Measurements from ENCODE around the gene CST5.
"Not testable (repeated sequence)": the region's sequence is repeated elsewhere in the genome, so short reads cannot be mapped to it uniquely, and the experiment has no call there.

CST5 gene

DNA sequence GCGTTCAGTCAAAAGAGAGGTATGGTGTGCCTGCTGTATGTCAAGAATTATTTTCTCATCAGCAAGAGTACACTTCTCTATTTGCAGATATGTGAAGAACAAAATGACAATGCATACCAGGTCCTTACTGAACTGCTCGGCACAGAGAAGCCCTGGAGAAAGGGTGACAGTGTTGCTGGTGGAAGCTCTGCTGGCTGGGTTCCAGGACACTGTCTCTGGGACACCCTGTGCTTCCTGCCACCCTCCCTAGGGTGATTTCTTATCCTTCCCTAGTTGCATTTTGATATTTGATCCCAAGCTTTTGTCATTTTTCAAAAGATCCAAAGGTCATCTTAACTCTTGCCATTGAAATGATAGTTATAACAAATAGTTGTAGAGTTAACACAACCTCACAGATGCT is 8.3 kb upstream of the CST5 start:
- DNase-seq: no peak

DNA sequence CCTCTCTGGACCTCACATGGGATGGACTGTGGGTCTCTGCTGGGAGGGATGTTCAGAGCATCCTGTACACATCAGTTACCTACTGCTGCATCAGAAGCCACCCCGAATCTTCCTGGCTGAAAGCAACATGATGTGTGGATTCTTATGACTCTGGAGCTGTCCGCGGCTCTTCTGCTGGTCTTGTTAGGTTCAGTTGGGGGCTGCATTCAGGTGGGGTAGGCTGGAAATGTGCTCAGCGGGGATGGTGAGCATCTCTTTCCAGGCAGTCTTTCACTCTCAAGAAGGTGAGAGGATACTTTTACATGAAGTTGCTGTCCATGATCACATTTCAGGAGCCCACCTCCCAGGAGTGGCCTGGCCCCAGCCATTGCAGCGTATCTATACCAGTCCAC is 5.2 kb upstream of the CST5 start:
- no peak for DNase-seq

DNA sequence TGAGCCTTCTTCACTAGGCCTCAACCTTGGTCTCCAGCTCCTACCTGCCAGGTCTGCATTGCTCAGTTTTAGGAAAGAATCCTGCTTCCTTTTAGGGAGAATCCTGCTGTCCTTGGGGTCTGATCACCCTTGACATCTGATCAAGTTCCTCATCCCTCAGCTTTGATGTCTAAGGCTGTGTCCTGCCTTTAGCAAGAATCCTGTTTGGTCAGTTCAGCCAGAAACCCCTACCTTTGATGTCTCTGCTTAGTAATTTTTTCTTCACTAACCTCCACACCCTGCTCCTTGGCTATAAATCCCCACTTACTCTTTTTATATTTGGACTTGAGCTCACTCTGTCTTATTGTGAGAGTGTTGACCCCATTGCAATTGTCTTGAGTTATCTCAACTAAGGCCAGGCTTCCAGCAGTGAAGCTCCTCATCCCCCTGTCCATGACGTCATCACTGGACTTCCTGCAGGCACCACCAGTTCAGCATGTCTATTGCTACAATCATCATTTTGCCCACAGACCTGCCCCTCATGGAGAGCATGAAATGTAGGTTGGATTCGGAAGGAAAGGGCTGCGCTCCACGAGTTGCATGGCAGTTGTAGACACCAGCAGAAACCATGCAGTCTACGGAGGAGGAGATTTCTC is 4.7 kb upstream of the CST5 start:
- no peak for DNase-seq

DNA sequence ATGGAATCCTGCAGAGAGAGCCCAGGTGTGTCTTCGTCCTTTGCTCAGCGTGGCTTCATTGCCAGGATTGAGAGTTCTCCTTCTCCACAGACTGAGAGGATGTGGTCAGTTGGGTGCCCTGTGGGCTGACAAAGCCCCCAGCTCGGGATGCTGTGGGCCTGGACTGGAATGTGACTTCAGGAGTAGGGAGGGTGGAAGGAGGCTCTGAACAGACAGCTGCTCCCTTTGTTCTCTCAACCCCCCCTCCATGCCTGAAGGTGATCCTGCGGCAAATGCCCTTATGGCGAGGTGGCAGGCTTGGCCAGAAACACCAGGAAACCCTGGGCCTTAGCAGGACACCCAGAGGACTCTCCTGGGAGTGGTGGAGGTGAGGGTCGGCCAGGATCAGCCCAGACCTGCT is 1.8 kb upstream of the CST5 start:
- DNase-seq: no peak

DNA sequence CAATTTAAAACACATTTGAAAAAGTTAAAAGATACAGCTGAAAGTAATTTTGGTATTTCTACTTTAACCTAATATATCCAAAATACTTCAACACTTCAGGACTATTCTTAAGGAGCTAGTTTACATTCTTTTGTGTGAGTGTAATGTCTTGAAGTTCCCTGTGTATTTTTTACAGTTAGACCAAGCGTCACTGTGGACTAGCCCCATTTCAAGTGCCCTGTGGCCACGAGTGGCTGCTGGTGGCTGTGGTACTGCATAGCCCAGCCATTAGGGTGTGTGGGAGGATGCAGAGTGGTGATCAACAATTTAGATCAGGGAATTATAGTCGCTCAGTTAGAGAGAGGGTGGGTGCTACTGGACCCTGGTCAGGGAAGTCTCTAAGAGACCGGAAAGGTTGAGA is 869 bp upstream of the CST5 start:
- DNase-seq: no peak

DNA sequence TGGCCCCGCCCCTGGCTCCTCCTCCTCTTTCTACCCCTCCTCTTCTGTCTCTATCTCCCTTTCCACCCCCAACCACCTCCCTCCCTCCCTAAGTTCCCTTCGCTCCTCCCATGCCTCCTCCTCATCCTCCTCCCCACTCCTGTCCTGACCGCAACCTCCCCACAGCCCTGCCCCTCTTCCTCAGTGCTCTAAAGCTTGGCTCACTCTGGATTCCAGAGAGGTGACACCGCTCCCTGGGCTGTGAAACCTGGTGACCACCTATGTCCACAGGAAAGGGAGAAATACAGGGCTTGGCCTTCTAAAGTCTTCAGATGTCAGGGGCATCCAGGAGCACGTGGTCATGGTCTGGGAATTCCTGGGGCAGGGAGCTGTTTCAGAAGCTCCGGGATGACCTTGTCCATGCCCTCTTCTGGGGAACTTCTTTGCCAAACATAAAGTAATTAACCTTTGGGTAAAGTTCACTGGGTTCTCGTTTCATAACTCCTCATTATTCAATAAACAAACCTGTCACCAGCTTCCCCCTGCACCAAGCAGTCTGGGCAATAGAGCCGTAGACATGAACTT is 345 bp upstream of the CST5 start:
- DNase-seq: no peak

DNA sequence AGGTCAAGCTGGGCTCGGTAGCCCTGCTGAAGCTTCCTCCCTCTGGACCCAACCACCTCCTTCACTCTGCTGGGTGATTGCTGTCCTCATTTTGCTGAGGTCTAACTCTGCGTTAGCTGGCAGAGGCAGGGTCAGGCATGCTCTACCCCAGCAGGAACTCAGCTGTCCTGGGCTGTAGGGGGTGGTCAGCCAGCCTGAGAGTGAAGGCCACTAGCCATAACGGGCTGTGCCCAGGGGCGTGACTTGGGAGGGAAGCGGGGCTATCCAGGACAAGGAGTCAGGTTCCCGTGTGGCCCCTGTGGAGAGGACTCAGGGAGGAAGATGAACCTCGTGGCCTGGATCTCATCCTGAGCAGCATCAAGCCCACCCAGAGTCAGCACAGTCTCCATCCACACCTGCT is 761 bp downstream of the CST5 start:
- no peak for DNase-seq

DNA sequence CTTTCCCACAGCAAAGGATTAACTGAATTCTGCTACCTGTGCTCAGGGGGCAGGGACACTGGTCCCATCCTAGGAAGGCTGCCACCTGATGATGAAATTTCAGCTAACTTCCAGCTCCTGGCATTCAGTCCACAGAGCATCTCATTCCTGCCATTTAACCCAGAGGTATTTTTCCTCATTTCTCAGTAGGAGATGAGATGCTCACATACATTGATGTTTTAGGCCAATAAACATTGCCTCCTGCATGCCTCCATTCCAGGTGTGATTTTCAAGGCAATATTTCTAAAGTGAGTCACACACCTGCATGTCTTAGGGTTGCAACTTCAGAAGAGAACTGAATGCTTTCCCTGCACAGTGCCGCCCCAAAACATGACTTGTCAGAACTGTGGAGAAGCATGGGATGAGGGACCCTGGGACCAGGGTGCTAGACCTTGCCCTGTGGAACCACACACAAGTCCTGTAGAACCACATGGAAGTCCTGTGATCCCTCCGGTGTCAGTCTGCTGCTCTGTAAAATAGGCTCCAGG is 1.5 kb downstream of the CST5 start:
- DNase-seq: not testable (repeated sequence)

DNA sequence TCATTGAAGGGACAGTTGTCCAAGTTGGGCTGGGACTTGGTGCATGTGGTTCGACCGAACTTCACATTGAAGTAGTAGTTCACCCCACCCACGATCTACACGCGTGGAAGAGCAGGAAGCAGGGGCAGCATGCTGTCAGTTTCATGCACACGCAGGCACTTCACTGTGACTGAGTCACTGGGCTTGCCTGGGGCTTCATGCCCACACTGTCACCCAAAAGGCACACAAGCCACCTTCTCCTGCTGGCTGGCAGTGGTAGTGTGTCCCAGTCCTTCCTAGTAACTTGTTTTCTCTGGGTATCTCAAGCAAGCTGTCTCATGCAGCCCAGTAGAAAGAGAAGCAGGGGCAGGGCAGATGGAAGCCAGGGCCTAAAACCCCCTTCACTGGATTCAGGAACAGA is 2.0 kb downstream of the CST5 start:
- no peak for DNase-seq

DNA sequence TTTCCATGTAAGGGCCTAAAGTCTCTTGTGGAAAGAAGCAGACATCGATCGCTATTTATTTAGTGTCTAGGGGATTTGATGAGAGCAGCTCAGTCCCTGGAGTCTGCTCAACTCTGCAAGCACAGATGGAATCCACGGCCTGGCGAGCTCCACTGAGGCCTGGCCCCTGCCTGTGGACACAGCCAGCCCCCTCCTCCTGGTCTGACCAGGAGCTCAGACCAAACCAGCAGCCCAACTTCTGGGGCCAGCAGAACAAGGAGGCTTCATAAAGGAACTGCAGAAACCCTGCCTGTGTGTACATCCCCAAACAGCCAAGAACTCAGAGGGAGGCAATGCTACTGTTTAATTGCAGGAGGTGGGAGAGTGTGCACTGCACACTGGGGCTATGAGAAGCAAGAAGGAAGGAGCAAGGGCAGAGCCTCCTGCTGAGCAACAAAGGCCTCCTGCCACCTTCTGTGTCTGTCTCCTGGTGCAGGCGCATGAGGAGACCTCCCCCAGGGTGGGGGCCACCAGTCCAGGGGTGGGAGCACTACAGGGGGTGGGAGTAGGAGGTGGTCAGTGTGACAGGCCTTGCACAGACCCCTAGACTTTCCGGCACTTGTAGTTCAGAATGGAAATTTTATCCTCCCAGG is 3.8 kb downstream of the CST5 start:
- no peak for DNase-seq

DNA sequence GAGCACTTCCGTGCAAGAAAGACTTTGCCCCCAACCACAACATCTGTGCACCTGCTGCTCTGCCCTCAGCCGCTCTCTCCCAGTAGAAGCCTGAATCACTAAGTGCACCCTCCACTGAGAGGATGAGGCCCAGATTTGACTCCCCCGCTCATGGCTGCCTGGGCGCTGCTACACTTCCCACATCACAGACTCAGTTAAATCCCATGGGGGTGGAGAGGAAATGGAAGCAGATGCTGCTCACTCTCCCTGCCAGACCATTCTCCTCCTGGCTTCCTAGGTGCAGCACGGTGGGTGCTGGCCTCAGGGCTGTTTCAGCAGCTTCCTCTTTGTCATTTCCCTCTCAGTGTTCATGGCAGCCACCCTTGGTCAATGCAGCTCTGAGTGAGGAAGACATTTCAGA is 4.8 kb downstream of the CST5 start:
- no peak for DNase-seq

DNA sequence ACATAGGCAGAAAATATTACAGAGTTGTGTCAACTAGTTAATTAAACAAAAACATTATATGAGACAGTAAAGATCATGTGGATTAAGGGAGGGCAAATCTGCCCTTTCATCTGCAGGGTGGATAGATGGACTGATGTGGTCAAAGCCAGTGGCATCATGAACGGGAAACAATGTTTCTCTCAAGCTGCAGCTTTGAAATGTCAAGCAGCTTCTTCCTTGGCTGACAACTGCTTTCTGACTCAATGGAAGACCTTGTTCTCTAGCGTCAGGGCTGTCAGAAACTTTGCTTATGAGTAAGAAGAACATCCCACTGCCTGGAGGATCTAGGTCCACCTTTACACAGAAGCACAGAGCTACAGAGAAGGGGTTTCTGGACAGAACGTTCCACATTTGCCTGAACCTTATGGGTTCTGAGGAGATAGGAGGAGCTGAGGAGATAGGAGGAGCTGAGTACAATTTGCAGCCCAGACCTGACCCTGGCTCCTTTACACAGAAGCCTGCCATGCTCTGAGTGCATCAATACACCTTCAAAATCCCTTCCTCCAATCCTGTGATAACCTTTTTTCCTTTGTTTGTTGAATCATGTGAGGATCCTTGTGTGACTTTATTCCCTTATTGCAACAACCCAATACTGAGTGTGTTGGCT is 6.1 kb downstream of the CST5 start:
- DNase-seq: no peak

DNA sequence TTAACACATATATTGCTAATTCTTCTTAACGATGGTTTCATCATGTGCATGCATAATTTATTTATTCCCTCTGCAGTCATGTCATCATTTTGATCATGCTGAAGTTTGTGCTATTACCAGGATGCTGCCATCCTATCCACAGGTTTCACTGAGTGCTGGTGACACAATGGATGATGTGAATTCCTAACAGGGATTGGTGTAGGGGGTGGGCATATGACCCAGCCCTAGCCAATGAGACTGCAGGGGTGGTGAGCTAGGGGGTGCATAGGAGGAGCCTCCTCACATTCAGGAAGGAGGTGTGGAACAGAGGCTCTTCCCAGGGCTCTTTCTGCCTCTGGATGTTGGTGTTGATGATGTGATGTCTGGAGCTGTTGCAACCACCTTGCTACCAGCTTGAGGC is 7.5 kb downstream of the CST5 start:
- no peak for DNase-seq

DNA sequence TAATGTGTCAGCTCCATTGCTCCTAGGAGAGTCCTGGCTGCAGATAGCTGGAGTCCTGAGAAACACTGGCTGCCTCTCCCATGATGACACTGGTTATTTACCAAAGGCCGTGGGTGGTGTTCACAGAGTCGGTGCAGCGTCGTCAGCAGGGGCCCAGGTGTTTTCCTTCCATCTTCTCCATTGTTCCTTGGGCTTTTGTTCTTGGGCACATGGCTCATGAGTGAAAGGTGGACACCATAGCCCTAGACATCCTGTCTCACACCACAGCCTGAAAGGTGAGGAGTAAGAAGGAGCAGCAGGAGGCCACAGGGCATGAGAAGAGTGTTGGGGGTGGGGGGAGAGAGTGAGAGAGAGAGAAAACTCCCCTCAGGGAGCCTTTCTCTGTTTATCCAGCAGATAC is 9.1 kb downstream of the CST5 start:
- DNase-seq: no peak

DNA sequence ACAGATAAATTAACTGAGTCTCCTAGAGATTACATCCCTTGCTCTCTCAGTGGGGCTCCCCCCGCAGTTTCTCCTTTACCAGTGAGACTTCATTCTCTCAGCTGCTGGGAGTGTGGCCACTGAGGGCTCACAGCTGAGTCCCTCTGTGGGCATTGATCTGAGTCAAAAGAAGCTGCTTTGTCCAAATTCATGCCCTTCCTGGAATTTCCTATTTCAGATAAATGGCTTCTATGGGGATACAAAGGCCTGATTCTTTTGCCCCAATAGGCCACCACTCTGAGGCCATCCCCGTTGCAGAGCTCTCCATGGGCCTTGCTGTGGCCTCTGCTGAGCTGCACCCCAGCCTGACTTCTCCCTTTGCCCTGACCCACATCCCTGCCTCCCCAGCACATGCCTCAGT is 10.0 kb downstream of the CST5 start:
- DNase-seq: no peak

DNA sequence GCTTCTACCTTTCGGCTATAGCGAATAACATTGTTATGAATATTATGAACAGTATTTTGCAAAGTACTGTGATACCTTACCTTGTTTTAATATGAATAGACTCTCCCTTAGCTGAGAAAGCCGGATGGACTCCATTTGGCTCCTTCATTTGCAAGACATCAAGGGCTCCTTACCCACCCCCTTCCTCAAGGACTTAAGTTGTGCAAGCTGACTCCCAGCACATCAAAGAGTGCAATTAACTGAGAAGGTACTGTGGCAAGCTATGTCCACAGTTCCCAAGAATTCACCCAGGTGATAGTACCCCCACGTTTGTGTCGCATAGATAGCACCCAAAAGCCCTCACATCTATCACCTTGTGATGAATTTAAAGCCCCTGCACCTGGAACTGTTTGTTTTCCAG is 11.2 kb downstream of the CST5 start:
- no peak for DNase-seq

DNA sequence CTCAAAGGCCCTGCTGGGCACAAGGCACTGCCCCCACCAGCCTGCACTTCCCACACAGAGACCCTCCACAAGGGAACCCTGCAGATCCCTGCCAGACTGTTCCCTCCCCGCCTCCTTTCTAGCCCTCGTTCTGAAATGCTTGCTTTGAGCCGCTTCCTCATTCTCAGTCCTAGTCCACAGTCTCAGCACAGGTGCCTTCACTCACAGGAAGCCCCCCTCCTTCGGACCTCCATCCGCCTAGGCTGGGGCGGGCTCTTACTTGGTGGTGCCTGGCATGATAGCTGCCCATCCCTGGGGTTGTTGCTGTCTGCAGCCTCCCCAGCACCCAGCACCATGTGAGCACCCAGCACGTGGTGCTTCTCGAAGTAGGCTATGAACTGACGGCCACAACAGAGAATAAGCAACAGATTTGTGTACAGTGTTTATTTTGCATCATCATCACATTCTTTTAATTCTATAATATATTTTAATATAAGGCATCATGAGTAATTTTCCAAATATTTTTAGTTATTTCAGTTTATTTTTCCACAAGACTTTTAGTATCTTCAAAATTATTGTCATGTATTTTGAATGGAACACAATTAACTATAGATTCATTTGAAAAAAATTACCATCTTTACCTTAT is 12.3 kb downstream of the CST5 start:
- DNase-seq: no peak

DNA sequence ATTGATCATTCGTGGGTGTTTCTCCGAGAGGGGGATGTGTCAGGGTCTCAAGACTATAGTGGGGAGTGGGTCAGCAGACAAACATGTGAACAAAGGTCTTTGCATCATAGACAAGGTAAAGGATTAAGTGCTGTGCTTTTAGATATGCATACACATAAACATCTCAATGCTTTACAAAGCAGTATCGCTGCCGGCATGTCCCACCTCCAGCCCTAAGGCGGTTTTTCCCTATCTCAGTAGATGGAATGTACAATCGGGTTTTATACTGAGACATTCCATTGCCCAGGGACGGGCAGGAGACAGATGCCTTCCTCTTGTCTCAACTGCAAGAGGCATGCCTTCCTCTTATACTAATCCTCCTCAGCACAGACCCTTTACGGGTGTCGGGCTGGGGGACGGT is 18.8 kb downstream of the CST5 start:
- DNase-seq: not testable (repeated sequence)

DNA sequence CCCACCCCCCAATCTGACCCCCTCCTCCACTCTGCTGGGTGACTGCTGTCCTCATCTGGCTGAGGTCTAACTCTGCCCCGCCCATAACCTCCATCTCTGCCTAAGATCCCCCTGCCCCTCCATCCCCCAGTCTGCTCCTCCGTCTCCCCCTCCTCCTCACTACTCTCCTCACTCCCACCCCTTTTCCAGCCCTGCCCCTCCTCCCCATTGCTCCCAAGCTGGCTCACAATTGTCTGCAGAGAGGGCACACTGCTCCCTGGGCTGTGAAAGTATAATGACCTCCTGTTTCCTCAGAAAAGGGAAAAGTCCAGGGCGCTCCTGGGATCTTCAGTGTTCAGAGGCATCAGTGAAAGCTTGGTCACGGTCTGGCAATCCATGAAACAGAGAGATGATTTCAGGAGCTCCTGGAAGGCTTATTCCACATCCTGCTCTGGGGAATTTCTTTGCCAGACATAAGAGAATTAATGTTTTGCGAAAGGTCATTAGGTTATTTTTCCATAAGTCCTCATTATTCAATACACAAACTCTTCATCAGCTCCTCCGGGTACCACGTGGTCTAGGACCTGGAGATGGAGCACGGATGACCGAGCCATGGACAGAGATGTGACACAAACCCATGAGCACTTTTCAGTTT is 21.5 kb downstream of the CST5 start:
- DNase-seq: no peak

DNA sequence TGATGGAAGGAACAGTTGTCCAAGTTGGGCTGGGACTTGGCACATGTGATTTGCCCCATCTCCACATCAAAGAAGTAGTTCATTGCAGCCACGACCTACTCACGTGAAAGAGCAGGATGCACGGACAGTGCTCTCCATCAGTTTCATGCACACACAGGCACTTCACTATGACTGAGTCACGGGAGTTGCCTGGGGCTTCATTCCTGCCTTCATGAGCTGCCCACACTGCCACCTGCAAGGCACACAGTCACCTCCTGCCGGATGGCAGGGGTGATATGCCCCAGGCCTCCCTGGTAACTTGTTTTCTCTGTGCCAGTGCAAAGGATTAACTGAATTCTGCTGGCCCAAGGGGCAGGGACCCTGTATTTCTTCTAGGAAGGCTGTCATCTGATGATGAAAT is 22.8 kb downstream of the CST5 start:
- no peak for DNase-seq

DNA sequence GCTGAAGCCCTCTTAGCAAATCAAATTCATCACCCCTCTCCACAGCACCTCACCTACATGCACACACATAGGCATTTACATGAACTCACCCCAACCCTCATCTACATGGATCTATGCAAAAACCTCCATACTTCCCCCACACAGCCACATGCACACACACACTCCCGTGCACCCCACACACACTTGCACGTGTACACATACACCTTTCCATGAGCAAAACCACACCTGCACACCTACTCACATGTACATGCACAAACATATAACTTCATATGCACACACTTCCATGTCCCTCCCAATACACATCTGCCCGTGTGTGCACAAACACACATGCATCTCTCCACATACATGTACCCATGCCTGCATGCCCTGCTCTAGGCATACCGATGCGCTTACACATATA is 23.3 kb downstream of the CST5 start:
- DNase-seq: no peak

DNA sequence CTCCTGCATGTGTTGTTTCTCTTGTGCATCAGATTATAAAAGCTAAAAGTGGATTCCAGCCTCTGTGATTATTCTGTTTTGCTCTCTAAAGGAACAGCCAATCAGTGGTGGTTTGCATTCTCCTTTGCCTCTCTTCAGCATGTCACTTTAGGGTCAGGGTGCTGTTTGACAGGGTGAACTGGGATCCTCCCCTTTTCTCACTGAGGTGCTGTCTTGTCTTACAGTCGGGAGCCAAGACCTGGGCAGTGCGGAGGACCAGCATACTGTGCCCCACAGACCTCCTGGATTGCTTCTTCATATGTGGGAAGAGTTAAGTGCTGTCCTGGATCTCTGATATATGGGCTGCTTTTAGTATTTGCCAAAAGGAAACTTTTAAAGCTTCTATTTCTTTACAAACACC is 37.9 kb downstream of the CST5 start:
- no peak for DNase-seq

DNA sequence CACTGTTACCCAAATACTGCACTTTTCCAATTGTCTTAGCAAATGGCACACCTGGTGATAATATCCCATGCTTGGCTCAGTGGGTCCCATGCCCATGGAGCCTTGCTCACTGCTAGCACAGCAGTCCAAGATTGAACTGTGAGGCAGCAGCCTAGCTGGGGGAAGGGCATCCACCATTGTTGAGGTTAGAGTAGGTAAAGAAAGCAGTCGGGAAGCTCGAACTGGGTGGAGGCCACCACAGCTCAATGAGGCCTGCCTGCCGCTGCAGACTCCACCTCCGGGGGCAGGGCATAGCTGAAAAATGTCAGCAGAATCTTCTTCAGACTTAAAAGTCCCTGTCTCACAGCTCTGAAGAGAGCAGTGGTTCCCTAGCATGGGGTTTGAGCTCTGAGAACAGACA is 43.8 kb downstream of the CST5 start:
- DNase-seq: no peak

Data from NCI-H510A treated with DMSO at 0.1 percent for 48 hours (cell line).